GM12878 (cell line): Measurements from ENCODE around the gene DCAF6. TPM values are rescaled to one million over a fixed set of nuclear protein-coding genes. Genes with fewer than 3 reads are reported as not detected.

Experiments
- ATAC-seq: fragments of 200-7000 bp; cut with Tn5 transposase; 3 replicates; pipeline ENCODE4 v1.9.1; 2020; ENCODE audit warnings: mild to moderate bottlenecking, moderate library complexity
- BruUV-seq: library from RNA; stranded (reverse); fragments of 400-500 nt; replicated peaks from 2 replicates; lab custom pipeline; 2021; lab: Mats Ljungman, UMichigan
- CTCF ChIA-PET: fragments of 300-600 bp; sonication (Branson Sonifier 250); formaldehyde crosslinking; extraction: SDS; loops from one replicate; lab custom pipeline; 2021; ENCODE audit warnings: inconsistent platforms; lab: Yijun Ruan, JAX
- POLR2A ChIA-PET: fragments of 350-600 bp; formaldehyde crosslinking; extraction: SDS; loops from one replicate; lab custom pipeline; 2021; ENCODE audit warnings: inconsistent platforms; lab: Charles Lee
- RAD21 ChIA-PET: fragments of 300-600 bp; sonication (Branson Sonifier 250); formaldehyde crosslinking; loops from one replicate; lab custom pipeline; 2023; ENCODE audit warnings: antibody characterized with exemption; ENCODE audit not compliant: unreplicated experiment; lab: Charles Lee
- SMC1A ChIA-PET: fragments of 300-600 bp; sonication (Branson Sonifier 250); formaldehyde crosslinking; loops from one replicate; lab custom pipeline; 2023; ENCODE audit not compliant: unreplicated experiment, uncharacterized antibody; lab: Charles Lee
- DNase-seq: peaks from one replicate; pipeline ENCODE4 v3.0.0-alpha.2; 2011; ENCODE audit warnings: low read depth, low spot score
- FAIRE-seq: peaks from 3 replicates; lab custom pipeline; 2011; peaks lifted over from hg19 to GRCh38; lab: Jason Lieb, UNC
- H2AFZ ChIP-seq: 2 replicates; pipeline ENCODE4 v1.6.0; 2011; ENCODE audit warnings: low read depth, low read length, control low read depth; ENCODE audit not compliant: control insufficient read depth
- H3K27ac ChIP-seq: 2 replicates; pipeline ENCODE4 v1.5.1; 2011; ENCODE audit warnings: control low read depth; ENCODE audit not compliant: control insufficient read depth, insufficient read depth
- H3K27me3 ChIP-seq, 2 experiments: replicated peaks in 1 of 2; 2 replicates each; pipeline versions ENCODE4 v1.6.0 to v1.6.1; 2011; ENCODE audit warnings: low read length in 1 of 2; ENCODE audit not compliant: control insufficient read depth in 2 of 2, insufficient read depth in 2 of 2
- H3K36me3 ChIP-seq, 2 experiments: 2 replicates each; pipeline ENCODE4 v1.5.1; 2011; ENCODE audit warnings: low read length in 1 of 2; ENCODE audit not compliant: control insufficient read depth in 2 of 2, insufficient read depth in 2 of 2
- H3K4me1 ChIP-seq: 2 replicates; pipeline ENCODE4 v1.6.1; 2011; ENCODE audit warnings: mild to moderate bottlenecking, low read length, moderate library complexity, mixed read lengths; ENCODE audit not compliant: control insufficient read depth, insufficient read depth
- H3K4me2 ChIP-seq: 2 replicates; pipeline ENCODE4 v1.6.0; 2011; ENCODE audit warnings: control low read depth; ENCODE audit not compliant: control insufficient read depth, insufficient read depth
- H3K4me3 ChIP-seq: fragments of 200-600 bp; sonication (generic); 2 replicates; pipeline ENCODE4 v1.5.1; 2016
- H3K79me2 ChIP-seq: 2 replicates; pipeline ENCODE4 v1.6.0; 2011; ENCODE audit warnings: low read length; ENCODE audit not compliant: control insufficient read depth, insufficient read depth
- H3K9ac ChIP-seq: 2 replicates; pipeline ENCODE4 v1.8.0; 2011; ENCODE audit warnings: low read length, control low read depth, mixed read lengths; ENCODE audit not compliant: control insufficient read depth, insufficient read depth
- H3K9me3 ChIP-seq: replicated peaks from 3 replicates; pipeline ENCODE4 v1.5.1; 2011; ENCODE audit warnings: mild to moderate bottlenecking, low read length; ENCODE audit not compliant: control insufficient read depth, insufficient read depth
- H4K20me1 ChIP-seq: 2 replicates; pipeline ENCODE4 v1.6.0; 2011; ENCODE audit not compliant: control insufficient read depth, insufficient read depth
- BCL11A ChIP-seq: IDR thresholded peaks from 2 replicates; pipeline ENCODE4 v1.6.1; 2011; ENCODE audit warnings: low read depth, low read length
- CEBPB ChIP-seq, 2 experiments: fragments of 150-350 bp in 1 of 2; IDR thresholded peaks; 2 replicates each; pipeline ENCODE4 v1.6.1; 2012 to 2014; ENCODE audit warnings: low read depth in 2 of 2, low read length in 2 of 2, borderline replicate concordance in 1 of 2, inconsistent platforms in 1 of 2
- CTCF ChIP-seq, 3 experiments: IDR thresholded peaks in 2 of 3; conservative IDR thresholded peaks in 1 of 3; 2 replicates each; pipeline ENCODE4 v1.5.1; 2011; ENCODE audit warnings: low read depth in 3 of 3, low read length in 3 of 3, mild to moderate bottlenecking in 3 of 3, control low read depth in 2 of 3, moderate library complexity in 2 of 3, inconsistent platforms in 1 of 3, mixed read lengths in 1 of 3; ENCODE audit not compliant: control insufficient read depth in 2 of 3, insufficient read depth in 1 of 3; ENCODE audit errors: extremely low read depth in 1 of 3
- DPF2 ChIP-seq: fragments of 450-650 bp; IDR thresholded peaks from 2 replicates; pipeline ENCODE4 v1.6.1; 2017; ENCODE audit warnings: mild to moderate bottlenecking
- E4F1 ChIP-seq: fragments of 450-650 bp; IDR thresholded peaks from 2 replicates; pipeline ENCODE4 v1.6.1; 2018; ENCODE audit warnings: borderline replicate concordance, mild to moderate bottlenecking; ENCODE audit not compliant: partially characterized antibody
- EZH2 ChIP-seq: IDR thresholded peaks from 2 replicates; pipeline ENCODE4 v1.6.1; 2012; ENCODE audit warnings: low read depth, mild to moderate bottlenecking, control low read depth, inconsistent platforms, low read length, borderline replicate concordance; ENCODE audit not compliant: control insufficient read depth
- HCFC1 ChIP-seq: fragments of 150-350 bp; IDR thresholded peaks from 2 replicates; pipeline ENCODE4 v1.6.1; 2014; ENCODE audit warnings: low read length
- HDAC2 ChIP-seq: fragments of 200-600 bp; sonication (generic); IDR thresholded peaks from 2 replicates; pipeline ENCODE4 v1.6.1; 2017
- IKZF2 ChIP-seq, 2 experiments: fragments of 450-650 bp; IDR thresholded peaks; 2 replicates each; pipeline ENCODE4 v1.6.1; 2017; ENCODE audit warnings: mild to moderate bottlenecking in 2 of 2, moderate library complexity in 2 of 2
- KAT2A ChIP-seq: conservative IDR thresholded peaks from 2 replicates; pipeline ENCODE4 v1.6.1; 2011; ENCODE audit warnings: low read depth, low read length; ENCODE audit not compliant: control insufficient read depth
- MEF2A ChIP-seq: IDR thresholded peaks from 2 replicates; pipeline ENCODE4 v1.6.1; 2011; ENCODE audit warnings: low read depth, mild to moderate bottlenecking, low read length, moderate library complexity; ENCODE audit not compliant: insufficient read depth
- MXI1 ChIP-seq: fragments of 150-350 bp; IDR thresholded peaks from 2 replicates; pipeline ENCODE4 v1.6.1; 2011; ENCODE audit warnings: low read depth, mild to moderate bottlenecking, inconsistent platforms, low read length, improper control_type of control experiment
- NFXL1 ChIP-seq: fragments of 450-650 bp; IDR thresholded peaks from 2 replicates; pipeline ENCODE4 v1.6.1; 2017; ENCODE audit warnings: antibody characterized with exemption, mild to moderate bottlenecking, borderline replicate concordance
- POLR2AphosphoS2 ChIP-seq: IDR thresholded peaks from 2 replicates; pipeline ENCODE4 v1.6.1; 2011; ENCODE audit warnings: low read depth, mild to moderate bottlenecking, low read length, improper control_type of control experiment, moderate library complexity
- RCOR1 ChIP-seq: conservative IDR thresholded peaks from 2 replicates; pipeline ENCODE4 v1.6.1; 2012; ENCODE audit warnings: low read depth, low read length, improper control_type of control experiment
- WRNIP1 ChIP-seq: IDR thresholded peaks from 2 replicates; pipeline ENCODE4 v1.6.1; 2011; ENCODE audit warnings: low read depth, low read length, improper control_type of control experiment, borderline replicate concordance
- YY1 ChIP-seq: IDR thresholded peaks from 2 replicates; pipeline ENCODE4 v1.6.1; 2011; ENCODE audit warnings: low read depth, mild to moderate bottlenecking, low read length
- ZNF622 ChIP-seq: fragments of 450-650 bp; IDR thresholded peaks from 2 replicates; pipeline ENCODE4 v1.6.1; 2017; ENCODE audit warnings: mild to moderate bottlenecking, inconsistent platforms
- WGBS: methylation state at CpG from one replicate; pipeline ENCODE4 v1.1.6; 2016; ENCODE audit warnings: low lambda C conversion rate; ENCODE audit not compliant: insufficient replicate concordance, insufficient coverage; ENCODE audit errors: missing lambda C conversion rate; 5-methylcytosine and 5-hydroxymethylcytosine counted together
- in situ Hi-C: fragments of 300-500 bp; cut with MboI; formaldehyde crosslinking; loops from 9 replicates; pipeline ENCODE4 v1.14.3; 2018; ENCODE audit warnings: mixed read lengths
- intact Hi-C: fragments of 100-400 bp; cut with micrococcal nuclease; formaldehyde crosslinking; loops from one replicate; pipeline ENCODE4 v1.14.2; 2022; ENCODE audit not compliant: unreplicated experiment
- polyA plus RNA-seq, 11 experiments: library from polyadenylated mRNA; depleted of rRNA in 4 of 11; unstranded in 6 of 11; stranded (reverse) in 5 of 11; fragments of >200 nt; fragmentation: Nextera tagmentation in 4 of 11; fragmentation: Illumina TruSeq in 1 of 11; extraction: Ambion mirVana in 4 of 11; extraction: Trizol in 1 of 11; gene quantifications; 1 replicate in 1 of 11; 2 replicates in 10 of 11; pipeline versions ENCODE4 v1.2.1 to v1.2.3, GENCODE V29; 2011 to 2016; ENCODE audit warnings: inconsistent platforms in 2 of 11, missing spikeins in 2 of 11, low read depth in 1 of 11
- total RNA-seq, 4 experiments: library from RNA; depleted of rRNA in 3 of 4; stranded (reverse); fragments of >200 nt in 3 of 4; fragmentation: Illumina TruSeq in 1 of 4; extraction: Trizol in 1 of 4; gene quantifications; 2 replicates each; pipeline versions ENCODE4 v1.2.1 to v1.2.3, GENCODE V29; 2013 to 2021
- TF ChIP-seq, protein P1 (sequence below): IDR thresholded peaks from 2 replicates; pipeline ENCODE4 v1.6.1; 2011; ENCODE audit warnings: mild to moderate bottlenecking, low read depth, low read length, moderate library complexity; ENCODE audit not compliant: insufficient replicate concordance

DCAF6 gene
- total and polyA plus RNA-seq, 10 of the 15 experiments (the other 5 are each of a cell fraction or from before 2014, with no cell fraction given), result 11.4 to 62.7 (median 33.0) TPM

- H4K20me1 ChIP-seq, result no peaks in the 10 kb centered on the region
- in situ Hi-C loops, result no loop called here
- H3K79me2 ChIP-seq, result no peaks in the 10 kb centered on the region
- ChIA-PET SMC1A (no interaction called here), CTCF (interaction anchor here (1.5 kb wide), 1 partner anchor 146 kb away, joined by 3 read pairs; no protein-coding TSS in a partner anchor), RAD21 (interaction anchor here (1.0 kb wide), 1 partner anchor 233 kb away, joined by 3 read pairs; no protein-coding TSS in a partner anchor), POLR2A (no interaction called here)
- TF ChIP-seq WRNIP1, result no peak
- TF ChIP-seq ZNF622, result no peak
- TF ChIP-seq YY1, result no peak
- TF ChIP-seq IKZF2 (IDR thresholded peaks at IDR 0.05), result no peak
- no peak for TF ChIP-seq EZH2
- no peak for TF ChIP-seq KAT2A
- no peak for TF ChIP-seq POLR2AphosphoS2
- no peak for TF ChIP-seq DPF2
- TF ChIP-seq RCOR1, result no peak
- TF ChIP-seq CEBPB (IDR thresholded peaks at IDR 0.05; ENCODE audit: borderline replicate concordance in 1 of 2, low read depth in 2 of 2, low read length in 2 of 2), result no peak
- no peak for TF ChIP-seq HDAC2
- no peak for TF ChIP-seq BCL11A
- no peak for TF ChIP-seq NFXL1
- TF ChIP-seq E4F1, result no peak
- TF ChIP-seq HCFC1, result no peak
- TF ChIP-seq CTCF (IDR thresholded peaks at IDR 0.05 in 2 of 3, conservative IDR thresholded peaks at IDR 0.05 in 1 of 3; ENCODE audit: control insufficient read depth in 2 of 3, extremely low read depth in 1 of 3, insufficient read depth in 1 of 3, low read depth in 3 of 3, low read length in 3 of 3), result no peak
- TF ChIP-seq MXI1, result no peak
- TF ChIP-seq, protein P1, sequence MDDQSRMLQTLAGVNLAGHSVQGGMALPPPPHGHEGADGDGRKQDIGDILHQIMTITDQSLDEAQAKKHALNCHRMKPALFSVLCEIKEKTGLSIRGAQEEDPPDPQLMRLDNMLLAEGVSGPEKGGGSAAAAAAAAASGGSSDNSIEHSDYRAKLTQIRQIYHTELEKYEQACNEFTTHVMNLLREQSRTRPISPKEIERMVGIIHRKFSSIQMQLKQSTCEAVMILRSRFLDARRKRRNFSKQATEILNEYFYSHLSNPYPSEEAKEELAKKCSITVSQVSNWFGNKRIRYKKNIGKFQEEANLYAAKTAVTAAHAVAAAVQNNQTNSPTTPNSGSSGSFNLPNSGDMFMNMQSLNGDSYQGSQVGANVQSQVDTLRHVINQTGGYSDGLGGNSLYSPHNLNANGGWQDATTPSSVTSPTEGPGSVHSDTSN, result no peak
- no peak for TF ChIP-seq MEF2A
- H3K4me3 ChIP-seq, result no peak overlapping the region
- 0 out of 4 replicates have a peak, but pooled peaks cover 0 to 1% of the 10 kb centered on the region in 2 experiments for H3K27me3 ChIP-seq
- H3K9ac ChIP-seq, result no peak overlapping the region
- no peak for ATAC-seq
- H2AFZ ChIP-seq, result no peak overlapping the region
- no peaks in the 10 kb centered on the region for H3K4me1 ChIP-seq
- H3K4me2 ChIP-seq, result no peak overlapping the region
- DNase-seq, result no peak
- intact Hi-C loops, result loop anchor here (10.0 kb wide), 1 partner anchor 236 kb away; no protein-coding TSS in a partner anchor
- H3K27ac ChIP-seq, result no peak overlapping the region
- FAIRE-seq, result no peak
- no peaks in the 10 kb centered on the region for H3K9me3 ChIP-seq
- BruUV-seq, result no TSS peak
- WGBS, result 52% methylated on average over 14 of the region's 14 CpGs
- no peaks in the 10 kb centered on the region for H3K36me3 ChIP-seq
Measured at GRCh38 chr1:168088511-168089325, 152.2 kb downstream of the DCAF6 start.
